Activated CD8-positive, alpha-beta memory T cell treated with anti-CD3 and anti-CD28 coated beads for 24 hours (primary cell): ENCODE data around the gene FAM25A.
"Not testable (repeated sequence)": the region's sequence is repeated elsewhere in the genome, so short reads cannot be mapped to it uniquely, and the experiment has no call there.

ENCODE experiments used
- DNase-seq: peaks from one replicate; pipeline ENCODE4 v3.0.0-alpha.2; 2020

Gene FAM25A

DNA sequence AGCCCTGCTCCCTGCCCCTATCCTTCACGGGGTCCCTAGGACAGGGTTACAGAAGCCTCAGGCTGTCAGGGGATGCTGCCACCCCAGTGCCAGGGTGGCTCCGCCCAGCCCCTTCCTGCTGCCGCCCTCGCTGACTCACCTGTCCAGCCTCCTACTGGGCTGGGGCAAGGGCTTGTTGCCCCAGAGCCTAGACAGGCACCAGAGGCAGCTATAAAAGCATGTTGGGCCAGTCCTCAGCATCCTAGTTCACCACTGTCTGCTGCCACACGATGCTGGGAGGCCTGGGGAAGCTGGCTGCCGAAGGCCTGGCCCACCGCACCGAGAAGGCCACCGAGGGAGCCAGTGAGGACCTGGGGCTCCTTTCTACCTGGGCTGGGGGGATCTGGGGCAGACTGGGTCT lies at the start of gene FAM25A:
FAM25A (plus strand) TSS at position 239 of the 400 bp plus-strand sequence; CDS start at position 270, 31 bp downstream.
- DNase-seq = not testable (repeated sequence)

DNA sequence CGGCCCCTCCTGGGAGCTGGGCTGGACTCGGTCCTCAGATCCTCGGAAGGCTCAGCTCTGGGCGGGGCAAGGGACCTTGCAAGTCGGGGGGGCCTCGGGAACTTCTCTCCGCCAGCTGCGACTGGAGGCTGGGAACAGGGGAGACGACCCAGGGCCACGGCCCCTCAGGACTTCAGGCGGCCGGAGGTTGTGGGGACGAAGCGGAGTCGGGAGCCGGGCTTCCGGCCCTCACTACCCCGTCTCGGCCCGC lies 49.2 kb upstream of the FAM25A start:
- no peak for DNase-seq

DNA sequence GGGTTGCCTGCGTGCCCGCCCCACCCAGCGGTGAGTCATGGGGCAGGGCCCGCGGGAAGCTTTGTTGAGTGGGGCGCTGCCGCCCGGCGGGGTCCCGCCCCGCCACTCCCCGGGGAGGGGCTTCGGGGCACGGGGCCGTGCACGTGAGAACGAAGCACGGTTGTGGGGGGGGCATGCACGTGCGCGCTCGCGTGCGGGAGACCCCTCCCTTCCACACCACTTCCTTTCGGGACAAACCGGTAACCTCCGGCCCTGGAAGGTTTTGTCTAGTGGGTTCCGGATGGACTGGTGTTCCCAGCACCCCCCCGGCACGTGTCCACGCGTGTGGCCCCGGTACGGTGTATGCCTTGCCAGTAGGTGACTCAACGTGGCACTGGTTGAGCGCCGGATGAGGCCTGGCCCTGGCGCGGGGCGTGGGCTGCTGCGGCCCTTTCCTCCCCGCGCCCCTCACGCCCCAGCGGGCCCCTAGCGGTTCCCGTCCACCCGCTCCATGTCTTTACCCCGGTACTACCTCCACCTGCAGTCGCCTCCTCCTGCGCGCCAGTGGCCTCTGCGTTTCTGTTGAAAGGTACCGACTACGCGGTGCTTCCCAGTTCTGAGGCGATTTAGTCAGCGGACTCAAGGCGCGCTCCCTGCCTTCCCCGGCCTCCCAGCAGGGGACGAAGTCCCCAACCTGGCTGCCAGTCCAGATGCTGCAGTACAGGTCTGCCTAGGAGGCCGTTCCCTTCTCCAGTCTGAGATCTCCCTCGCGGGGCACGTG lies 48.7 kb upstream of the FAM25A start:
- peak; percentile 93 for DNase-seq

DNA sequence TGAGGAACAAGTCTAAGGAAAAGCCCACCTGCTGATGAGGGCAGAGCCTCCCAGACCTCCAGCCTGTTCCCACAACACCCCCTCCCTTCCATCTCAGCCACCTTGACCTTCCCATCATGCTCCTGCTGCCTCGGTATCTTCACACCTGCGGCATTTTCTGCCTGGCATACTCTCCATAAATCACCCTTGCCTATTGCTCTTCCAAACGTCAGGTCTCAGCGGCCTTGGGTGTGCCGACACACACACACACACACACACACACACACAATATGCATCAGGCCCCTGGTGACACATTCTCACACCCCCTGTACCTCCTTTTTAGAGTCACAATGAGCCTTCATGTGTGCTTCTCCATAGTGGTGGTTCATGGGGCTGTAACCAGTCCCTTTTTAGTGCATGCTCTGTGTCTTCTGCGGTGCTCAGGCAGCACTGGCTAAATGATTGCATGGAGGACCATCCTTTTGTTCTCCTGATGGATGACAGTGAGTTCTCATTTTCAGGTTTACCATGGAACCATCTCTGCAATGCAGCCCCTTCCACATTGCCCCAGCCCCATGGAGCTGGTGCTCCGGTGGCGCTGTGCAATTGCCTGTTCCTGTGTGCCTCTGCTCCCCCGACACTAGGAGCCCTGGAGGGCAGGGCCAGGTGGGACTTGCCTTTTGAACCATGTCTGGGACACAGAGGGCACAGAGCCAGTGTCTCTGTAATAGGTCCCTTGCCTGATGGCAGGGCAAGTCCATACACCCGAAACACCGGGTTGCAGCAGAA lies 47.3 kb upstream of the FAM25A start:
- DNase-seq = peak; percentile 57

DNA sequence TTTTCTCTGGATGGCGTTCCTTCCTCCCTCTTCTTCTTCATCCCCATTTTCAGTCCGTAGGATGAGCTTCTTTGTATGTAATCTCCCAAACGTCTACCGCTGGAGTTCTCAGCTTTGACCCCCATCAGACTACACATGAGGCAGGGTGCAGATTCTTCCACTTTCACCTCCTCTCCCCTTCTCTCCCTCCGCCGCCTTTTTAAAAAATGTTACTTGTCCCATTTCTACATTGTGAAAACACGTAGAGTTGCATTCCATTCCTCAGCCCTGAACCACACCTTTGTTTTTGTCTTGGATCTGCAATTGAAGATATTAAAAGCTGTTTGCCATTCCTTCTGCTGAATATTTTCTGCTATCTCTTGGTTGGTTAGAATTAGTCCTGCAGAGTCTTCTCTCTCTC lies 45.6 kb upstream of the FAM25A start:
- peak; percentile 15 for DNase-seq

DNA sequence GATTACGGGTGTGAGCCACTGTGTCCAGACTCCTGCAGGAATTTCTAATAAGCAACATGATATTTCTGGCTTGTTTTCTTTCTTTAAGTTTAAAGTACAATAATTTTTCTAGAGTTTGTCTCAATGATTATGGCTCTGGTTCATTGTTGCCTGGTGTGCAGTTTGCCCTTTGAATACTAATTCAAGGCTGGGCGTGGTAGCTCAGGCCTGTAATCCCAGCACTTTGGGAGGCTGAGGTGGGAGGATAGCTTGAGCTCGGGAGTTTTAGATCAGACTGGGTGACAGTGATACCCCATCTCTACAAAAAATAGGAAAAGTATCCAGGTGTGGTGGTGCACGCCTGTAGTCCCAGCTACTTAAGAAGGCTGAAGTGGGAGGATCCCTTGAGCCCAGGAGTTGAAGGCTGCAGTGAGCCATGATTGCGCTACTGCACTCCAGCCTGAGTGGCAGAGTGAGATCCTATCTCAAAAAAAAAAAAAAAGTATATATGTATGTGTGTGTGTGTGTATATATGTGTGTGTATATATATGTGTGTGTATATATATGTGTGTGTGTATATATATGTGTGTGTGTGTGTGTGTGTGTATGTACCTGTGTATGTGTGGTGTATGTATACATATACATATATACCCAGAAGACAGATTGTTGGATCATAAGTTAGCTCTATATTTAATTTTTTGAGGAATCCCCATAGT lies 43.6 kb upstream of the FAM25A start:
- no peak for DNase-seq

DNA sequence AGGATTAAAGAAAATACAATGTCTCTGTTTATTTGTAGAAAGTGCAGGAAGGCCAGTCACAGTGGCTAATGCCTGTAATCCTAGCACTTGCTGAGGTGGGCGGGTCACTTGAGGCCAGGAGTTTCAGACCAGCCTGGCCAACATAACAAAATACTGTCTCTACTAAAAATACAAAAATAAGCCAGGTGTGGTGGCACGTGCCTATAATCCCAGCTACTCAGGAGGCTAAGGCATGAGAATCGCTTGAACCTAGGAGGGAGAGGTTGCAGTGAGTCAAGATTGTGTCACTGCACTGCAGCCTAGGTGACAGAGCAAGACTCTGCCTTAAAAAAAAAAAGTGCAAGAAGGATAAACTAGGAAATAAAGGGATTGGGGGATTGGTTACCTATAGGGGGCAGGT lies 41.6 kb upstream of the FAM25A start:
- DNase-seq = not testable (repeated sequence)

DNA sequence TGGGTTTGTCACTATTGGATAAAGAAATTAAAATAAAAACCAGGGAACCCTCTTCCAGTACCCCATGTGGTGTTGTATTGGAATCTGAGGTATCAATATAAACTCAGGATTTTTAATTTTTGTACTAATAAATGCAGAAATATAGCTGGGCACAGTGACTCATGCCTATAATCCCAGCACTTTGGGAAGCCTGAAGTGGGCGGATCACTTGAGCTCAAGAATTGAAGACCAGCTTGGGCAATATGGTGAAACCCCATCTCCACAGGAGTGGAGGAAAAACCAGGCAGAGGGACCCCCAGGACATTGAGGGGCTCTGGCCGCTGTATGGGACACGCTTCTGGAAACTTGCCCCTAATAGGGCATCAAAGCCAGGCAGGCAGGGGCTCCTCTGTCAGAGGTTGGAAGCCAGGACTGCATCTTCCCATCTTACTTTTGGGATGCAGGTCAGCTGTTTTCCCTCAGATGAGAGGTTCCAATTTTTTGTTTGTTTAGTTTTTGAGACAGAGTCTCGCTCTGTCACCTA lies 40.7 kb upstream of the FAM25A start:
- DNase-seq = no peak

DNA sequence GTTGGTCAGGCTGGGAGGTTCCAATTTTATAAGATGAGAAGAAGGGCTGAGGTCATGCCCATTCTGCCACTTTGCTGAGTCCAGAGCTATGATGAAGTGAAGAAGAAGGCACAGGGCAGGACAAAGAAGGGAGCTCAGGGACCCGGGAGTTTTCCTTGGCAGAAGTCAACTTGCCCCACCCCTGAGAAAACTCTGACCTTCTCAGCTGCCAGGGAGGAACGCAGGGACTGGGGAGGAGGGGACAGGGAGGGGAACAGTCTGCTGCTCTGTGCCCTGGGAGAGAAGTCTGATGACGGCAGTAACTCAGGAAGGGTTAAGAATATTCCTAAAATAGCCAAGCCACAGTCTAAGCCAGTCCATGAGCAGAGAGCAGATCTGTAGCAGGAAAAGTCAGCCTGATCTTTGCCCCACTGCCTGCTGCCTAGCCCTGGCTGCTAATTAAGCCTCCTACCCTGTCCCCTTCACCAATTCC lies 40.1 kb upstream of the FAM25A start:
- no peak for DNase-seq

DNA sequence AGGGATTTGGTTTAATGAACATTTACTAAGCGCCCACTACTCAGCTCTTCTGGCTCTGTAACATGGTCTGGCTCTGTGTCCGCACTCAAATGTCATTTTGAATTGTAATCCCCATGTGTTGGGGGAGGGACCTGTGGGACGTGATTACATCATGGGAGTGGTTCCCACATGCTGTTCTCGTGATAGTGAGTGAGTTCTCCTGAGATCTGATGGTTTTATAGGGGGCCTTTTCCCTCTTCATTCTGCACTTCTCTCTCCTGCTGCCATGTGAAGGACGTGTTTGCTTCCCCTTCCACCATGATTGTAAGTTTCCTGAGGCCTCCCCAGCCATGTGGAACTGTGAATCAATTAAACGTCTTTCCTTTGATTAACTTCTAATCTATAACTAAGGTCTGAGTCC lies 39.1 kb upstream of the FAM25A start:
- not testable (repeated sequence) for DNase-seq

DNA sequence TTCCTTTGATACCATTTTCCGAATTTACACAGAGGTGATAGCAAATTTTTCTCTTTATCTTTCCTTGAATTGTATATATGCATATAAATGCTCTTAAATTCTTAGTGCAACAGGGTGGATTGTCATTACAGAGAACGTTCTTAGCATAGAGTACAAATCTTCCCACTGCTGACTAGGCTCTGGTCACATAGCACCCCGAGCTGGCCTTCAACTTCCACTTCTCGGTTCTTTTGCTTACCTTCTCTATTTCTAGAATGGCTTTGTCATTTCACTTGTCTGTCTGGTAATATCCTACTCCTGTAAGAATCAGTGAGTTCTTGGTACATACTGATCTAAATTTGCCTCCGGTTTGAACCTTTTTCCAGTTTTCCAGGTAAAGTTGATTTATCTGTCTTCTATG lies 38.4 kb upstream of the FAM25A start:
- DNase-seq = no peak

DNA sequence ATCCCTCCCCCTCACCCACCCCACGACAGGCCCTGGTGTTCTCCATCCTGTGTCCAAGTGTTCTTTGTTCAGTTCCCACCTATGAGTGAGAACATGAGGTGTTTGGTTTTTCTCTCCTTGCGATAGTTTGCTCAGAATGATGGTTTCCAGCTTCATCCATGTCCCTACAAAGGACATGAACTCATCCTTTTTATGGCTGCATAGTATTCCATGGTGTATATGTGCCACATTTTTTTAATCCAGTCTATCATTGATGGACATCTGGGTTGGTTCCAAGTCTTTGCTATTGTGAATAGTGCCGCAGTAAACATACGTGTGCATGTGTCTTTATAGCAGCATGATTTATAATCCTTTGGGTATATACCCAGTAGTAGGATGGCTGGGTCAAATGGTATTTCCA lies 35.6 kb upstream of the FAM25A start:
- not testable (repeated sequence) for DNase-seq

DNA sequence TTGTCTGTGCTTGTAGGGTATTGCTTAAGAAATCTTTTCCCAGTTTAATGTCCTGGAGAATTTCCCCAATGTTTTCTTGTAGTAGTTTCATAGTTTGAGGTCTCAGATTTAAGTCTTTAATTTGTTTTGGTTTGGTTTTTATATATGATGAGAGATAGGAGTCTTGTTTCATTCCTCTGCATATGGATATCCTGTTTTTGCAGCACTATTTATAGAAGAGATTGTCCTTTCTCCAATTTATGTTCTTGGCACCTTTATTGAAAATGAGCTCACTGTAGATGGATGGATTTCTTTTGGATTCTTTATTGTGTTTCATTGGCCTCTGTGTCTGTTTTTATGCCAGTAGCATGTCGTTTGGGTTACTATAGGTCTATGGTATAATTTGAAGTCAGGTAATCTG lies 31.6 kb upstream of the FAM25A start:
- DNase-seq = no peak

DNA sequence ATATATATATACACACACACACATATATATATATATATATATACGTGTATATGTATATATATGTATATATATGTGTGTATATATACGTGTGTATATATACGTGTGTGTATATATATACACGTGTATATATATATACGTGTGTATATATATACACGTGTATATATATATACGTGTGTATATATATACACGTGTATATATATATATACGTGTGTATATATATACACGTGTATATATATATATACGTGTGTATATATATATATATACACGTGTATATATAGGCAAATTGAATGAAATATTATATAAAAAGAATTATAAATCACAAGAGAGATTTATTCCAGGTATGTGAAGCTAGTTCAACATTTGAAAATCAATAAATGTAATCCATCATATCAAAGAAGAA lies 28.7 kb upstream of the FAM25A start:
- not testable (repeated sequence) for DNase-seq

DNA sequence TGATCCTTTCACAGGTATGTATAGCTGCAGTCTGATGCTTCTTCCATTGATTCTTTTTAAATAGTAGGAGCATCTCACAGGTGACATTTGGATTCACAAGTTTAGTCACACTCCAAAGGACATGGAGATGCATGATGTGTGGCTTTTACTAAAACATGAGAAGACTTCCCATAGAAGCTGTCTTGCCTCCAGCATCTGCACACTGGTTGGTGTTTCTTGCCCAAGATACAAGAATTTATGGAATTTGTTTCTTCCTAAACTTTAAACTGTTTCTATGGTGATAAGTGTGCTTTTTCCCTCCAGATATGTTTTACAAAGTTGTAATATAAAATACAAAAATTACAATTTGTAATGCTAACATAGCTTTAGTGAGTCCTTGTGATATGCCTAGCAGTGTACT lies 27.6 kb upstream of the FAM25A start:
- DNase-seq = no peak

DNA sequence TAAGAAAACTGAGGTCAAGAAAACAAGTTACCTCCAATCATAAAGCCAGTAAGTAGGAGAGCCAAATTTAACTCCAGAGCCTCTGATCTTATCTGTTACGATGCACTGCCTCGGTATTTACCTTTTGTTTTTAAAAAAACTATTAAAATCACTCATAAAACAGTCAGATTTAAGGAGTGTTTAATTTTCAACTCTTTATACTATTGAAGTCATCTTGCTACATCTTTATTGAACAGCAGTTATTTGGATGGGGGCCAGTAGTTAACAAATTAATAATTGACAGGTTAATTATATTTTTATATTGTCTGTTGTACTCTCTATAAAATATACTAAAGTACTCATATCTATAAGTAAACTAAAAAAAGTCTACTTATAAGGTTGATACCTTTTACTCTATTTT lies 27.2 kb upstream of the FAM25A start:
- DNase-seq = no peak

DNA sequence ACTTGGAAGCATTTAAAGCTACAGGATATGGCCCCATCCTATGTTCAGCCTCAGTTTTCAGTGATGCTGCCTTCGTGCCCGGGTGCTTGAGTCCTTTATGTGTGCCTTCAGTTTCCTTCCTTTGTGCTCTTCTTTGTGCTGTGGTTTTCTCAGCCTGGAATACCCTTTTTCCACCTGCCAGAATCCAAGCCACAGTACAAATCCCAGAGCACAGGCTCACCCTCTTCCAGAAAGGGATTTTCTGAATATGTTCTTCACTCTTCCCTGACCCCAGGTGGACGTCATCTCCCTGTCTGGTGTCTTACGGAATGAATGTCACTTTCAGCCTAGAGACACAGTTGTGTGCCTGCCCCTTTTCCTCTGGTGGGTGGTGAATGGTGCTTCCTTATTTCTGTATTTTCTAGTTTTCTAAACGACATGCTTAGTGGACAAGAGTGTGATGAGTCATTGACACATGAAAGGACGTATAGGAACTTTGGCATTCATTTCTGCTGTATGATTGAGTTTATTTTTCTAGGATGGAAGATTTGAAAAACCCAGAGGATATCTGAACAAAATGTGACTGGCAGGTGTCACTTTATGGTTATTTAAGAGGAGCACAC lies 20.2 kb upstream of the FAM25A start:
- DNase-seq = not testable (repeated sequence)

DNA sequence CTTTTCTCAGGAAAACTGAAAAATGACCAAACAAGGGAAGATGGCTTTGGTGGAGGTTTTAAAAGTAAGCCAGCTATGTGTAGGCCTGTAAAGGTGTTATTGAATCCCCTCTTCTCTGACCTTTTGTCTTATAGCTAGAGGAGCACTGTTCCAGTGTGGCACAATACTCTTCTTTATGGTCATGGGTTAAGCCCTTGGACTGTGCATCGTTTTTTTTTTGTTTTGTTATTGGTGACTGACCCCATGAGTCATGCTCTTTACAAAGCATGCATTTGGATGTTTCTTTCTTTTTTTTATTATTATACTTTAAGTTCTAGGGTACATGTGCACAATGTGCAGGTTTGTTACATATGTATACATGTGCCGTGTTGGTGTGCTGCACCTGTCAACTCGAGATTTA lies 19.6 kb upstream of the FAM25A start:
- no peak for DNase-seq

DNA sequence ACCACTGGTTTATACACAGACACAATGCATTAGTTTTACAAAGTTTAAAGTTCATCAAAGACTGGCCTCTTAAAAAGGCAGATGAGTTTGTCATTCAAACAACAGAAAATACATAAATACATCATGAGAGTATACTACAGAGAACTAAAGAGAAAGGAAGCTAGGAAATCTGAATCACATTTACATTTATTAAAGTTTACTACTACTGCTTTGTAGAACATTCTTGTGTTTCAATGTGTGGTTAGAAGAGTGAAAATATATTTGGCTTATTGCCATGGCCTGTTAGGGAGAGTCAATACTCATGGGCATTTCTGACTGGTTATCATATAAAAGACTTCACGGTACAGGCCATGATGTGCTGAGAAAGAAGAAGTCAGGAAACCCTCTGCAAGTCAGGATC lies 13.0 kb upstream of the FAM25A start:
- DNase-seq = not testable (repeated sequence)

DNA sequence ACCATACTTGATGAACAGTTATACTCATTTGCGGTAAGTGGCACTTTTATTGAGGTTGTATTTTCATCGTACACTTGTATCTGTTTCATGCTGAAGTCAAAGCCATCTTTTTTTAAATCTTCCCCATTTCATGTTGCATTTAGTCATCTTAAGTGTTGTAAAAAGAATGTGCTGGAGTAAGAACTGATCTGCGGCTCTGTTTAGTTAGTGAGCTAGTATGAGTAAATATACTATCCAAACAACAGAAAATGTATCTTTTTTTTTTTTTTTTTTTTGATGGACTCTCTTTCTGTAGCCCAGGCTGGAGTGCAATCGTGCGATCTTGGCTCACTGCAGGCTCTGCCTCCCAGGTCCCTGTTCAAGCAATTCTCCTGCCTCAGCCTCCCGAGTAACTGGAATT lies 12.4 kb upstream of the FAM25A start:
- DNase-seq = not testable (repeated sequence)

DNA sequence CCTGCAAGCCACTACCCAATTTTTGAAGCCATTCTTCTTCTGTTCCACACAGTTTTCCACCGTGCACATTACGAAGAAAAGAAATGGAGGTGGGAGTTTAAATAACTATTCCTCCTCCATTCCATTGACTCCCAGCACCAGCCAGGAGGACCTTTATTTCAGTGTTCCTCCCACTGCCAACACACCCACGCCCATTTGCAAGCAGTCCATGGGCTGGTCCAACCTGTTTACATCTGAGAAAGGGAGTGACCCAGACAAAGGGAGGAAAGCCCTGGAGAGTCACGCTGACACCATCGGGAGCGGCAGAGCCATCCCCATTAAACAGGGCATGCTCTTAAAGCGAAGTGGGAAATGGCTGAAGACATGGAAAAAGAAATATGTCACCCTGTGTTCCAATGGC lies 11.8 kb upstream of the FAM25A start:
- not testable (repeated sequence) for DNase-seq

DNA sequence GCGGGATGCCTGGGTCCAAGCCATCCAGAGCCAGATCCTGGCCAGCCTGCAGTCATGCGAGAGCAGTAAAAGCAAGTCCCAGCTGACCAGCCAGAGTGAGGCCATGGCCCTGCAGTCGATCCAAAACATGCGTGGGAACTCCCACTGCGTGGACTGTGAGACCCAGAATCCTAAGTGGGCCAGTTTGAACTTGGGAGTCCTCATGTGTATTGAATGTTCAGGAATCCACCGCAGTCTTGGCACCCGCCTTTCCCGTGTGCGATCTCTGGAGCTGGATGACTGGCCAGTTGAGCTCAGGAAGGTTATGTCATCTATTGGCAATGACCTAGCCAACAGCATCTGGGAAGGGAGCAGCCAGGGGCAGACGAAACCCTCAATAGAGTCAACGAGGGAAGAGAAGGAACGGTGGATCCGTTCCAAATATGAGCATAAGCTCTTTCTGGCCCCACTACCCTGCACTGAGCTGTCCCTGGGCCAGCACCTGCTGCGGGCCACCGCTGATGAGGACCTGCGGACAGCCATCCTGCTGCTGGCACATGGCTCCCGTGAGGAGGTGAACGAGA lies 10.9 kb upstream of the FAM25A start:
- DNase-seq = not testable (repeated sequence)

DNA sequence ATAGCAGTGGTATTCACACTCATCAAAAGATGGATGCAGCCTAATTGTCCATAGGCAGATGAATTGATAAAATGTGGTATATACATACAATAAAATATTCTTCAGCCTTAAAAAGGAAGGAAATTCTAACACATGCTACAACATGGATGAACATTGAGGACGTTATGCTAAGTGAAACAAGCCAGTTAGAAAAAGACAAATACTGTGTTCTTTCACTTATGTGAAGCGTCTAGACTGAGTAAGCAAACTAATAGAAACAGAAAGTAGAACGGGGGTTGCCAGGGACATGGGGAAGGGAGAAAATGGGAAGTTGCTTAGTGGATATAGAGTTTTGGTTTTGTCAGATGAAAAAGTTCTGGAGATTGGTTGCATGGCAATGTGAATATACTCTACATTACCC lies 6.6 kb upstream of the FAM25A start:
- not testable (repeated sequence) for DNase-seq
